NCI-H748 (cell line): Measurements from ENCODE around the gene IL12A.
A peak's percentile ranks its signal among the peaks of the same experiment; 100 is the strongest.

ENCODE experiments used
- DNase-seq: peaks from one replicate; lab custom pipeline; 2025; ENCODE audit not compliant: unreplicated experiment; lab: John Stamatoyannopoulos, UW

Gene IL12A

GRCh38 chr3:159988617-159989271, at the start of gene IL12A:
TSS of gene IL12A (plus strand) at chr3:159988835.
- DNase-seq = peak; percentile 46

DNA sequence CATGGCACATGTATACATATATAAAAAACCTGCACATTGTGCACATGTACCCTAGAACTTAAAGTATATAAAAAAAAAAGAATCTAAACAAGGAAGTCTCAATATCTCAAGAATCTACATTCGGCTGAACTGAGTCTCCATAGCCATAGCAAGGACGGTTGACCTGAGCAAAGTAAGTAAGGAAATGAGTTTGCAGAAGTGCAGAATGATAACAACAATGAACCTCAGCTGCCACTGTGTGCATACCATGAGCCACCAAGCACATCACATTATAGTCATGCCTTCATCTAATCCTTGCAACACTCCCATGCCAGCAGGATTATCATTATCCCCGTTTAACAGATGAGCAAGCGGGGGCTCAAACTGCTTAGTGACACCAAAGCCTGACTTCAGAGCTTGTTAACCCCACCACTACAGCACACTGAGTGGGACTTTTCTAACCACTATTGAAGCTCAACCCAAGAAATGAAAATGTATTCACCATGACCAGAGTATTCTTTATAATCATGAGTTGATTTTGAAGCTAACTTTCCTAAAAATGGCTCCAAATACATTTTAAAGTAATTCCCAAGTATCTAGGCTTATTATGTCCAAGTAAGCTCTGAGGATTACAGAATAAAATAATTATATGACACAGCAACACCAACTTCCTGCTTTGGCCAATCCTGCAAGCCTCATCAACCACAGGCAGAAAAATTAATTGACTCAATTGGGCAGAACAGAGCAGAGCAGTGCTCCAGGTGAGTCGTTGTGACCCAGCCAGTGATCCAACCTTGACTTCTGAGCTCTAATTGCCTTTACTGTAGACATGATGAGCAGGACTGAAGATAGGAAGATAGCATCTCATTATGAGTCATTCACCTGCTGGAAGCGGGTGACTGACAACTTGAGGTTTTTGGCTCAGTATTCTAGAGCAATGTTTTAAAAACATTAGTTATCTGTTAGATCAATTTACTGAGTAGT, 47.3 kb upstream of the IL12A start:
- DNase-seq = no peak

- DNase-seq = no peak
Observed at GRCh38 chr3:159944781-159945180, 43.9 kb upstream of the IL12A start.

DNA sequence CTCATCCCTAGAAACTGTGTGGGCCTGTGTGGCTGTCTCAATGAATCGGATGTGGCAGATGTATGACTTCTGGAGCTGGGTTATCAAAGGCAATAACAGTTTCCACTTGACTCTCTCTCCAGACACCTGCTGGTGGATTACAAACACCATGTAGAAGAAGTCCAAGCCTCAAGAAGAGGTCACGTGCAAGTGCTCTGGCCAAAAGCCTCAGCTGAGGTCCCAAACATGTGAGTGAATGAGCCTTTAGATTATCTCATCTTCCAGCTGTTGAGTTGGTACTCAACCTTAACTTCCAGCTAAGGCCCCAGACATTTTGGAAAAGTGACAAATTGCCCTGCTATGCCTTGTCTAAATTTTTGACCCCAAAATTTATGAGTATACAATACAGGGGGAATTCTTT, 42.7 kb upstream of the IL12A start:
- DNase-seq = no peak

DNA sequence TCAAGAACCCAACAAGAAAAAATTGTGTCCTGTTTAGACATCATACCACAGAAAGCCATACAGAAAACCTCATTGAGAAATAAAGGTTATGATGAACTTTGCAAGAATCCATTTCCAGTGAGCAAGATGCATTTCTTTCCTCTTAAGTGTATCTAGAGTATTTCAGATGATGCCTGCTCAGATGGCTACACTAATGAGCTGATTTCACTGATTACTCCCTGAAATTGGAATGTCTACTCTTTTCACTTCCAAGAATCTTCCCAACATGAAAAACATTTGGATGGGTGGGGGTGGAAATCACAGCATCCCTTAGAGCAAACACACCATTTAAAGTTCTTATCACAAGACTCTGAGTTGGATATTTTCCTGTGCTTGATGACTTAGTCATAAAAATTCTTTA, 41.4 kb upstream of the IL12A start:
- DNase-seq = no peak

GRCh38 chr3:159948429-159949144, 40.0 kb upstream of the IL12A start:
- DNase-seq = no peak

DNA sequence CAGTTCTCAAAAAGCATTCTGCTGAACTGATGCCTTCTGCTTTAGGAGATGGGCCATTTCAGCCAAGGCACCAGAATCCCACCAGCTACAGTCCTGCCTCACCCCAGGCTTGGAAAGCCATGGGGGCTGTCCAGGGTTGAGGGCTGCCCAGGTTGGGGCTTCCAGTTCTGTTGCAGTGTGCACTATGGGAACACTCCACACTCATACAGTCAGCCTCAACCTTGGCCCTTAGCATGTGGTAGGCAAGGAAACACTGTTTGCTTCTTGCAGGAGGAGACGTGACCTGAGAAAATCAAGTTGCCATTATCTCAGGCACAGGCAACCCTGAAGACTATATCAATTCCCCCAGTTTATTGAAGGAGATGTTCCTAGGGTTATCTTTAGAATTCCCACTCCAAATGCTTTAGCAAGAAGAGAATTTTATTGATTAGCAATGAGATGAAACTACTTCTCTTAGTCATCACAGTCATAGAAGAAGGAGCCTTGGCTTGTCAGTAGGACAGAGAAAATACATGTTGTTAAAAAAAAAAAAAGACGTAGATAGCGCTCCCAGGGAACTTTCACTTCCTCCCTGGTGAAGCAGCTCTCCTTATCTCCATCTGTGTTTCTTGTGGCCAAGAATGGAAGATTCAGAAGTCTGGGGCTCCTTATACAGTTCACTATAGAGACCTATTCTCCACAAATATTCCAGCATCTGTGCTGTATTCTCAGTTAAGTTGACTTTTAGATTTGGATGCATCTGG, 38.3 kb upstream of the IL12A start:
- DNase-seq = no peak

- no peak for DNase-seq
Observed at GRCh38 chr3:159951540-159951939, 37.1 kb upstream of the IL12A start.

GRCh38 chr3:159953325-159954085, 35.1 kb upstream of the IL12A start:
- no peak for DNase-seq

DNA sequence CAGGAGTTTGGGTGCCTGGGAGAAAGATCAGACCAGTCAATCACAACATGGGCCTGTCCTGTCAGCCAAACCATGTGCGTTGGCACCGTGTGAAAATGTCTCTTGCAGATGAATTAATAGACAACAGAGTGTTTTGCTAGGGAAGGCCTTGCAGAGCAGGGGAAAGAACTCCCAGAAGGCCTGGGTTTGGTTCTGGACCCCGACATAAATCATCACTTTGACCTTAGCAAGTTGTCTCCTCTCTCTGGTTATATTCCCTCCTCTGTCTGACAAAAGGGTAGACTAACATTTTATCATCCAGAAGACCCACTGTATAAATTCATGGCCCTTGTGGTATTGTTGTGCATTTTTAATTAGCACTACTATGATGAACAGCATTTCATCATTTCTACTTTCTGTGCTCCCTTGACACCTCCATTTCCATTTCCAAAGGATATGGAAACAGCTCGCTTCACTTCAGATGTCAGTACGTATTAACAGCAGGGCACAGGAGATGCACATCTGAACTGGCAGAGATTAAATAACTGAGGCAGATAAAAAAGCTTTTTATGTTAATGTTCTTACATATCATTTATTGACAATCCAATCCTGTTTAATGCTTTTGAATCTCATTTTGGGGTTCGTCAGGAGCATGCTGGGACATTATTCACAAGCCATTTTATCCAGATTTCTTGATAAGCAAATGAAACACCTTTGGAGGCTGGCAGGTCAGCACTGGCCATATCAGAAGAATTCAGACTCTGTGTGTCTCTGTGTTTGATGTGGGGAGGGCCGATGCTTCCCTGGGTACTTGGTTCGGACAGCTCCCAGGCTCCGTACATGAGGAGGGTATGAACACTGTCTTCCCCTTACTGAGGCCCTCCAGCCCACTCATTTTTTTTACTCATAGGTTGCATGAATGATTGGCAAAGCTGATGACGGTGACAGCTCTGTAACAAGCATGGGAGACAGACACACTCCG, 28.2 kb upstream of the IL12A start:
- no peak for DNase-seq

DNA sequence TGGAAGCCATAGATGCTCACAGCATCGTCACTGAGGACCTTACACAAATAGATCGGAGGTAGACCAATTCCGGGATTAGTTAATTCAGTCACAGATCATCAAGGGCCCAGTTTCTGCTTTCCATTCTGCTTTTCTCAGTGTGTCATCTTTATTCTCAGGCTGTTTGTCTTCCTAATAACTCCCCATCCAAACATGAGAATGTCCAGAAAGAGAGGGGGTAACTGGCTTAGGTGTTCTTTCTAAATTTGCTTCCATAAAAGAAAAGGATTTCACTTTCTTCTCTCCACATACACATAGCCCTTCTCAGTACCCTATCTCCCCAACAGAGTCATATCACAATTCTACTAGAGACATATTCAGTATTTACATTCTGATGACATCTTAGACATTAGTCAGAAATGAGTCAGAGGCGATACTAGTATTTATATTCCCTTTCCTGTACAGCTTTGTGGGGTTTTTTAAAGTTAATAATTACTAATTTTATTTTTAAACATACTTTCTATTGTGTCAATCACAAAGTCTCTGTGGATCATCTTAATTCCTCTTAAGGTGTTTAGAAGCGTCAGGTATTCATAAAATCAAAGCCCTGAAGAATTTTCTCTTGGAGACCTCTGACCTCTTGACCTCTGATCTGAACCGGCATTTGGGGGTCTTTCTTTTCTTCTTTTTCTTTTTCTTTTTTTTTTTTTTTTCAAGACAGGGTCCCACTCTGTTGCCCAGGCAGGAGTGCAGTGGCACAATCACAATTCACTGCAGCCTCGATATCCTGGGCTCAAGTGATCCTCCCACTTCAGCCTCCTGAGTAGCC, 24.3 kb upstream of the IL12A start:
- DNase-seq = no peak

GRCh38 chr3:159971311-159971710, 17.3 kb upstream of the IL12A start:
- no peak for DNase-seq

- DNase-seq = no peak
Observed at GRCh38 chr3:159977295-159977694, 11.3 kb upstream of the IL12A start.

- DNase-seq = no peak
Observed at GRCh38 chr3:159978353-159978752, 10.3 kb upstream of the IL12A start.

GRCh38 chr3:159978918-159979703, 9.5 kb upstream of the IL12A start:
- no peak for DNase-seq

- DNase-seq = no peak
Observed at GRCh38 chr3:159982442-159982974, 6.1 kb upstream of the IL12A start.

DNA sequence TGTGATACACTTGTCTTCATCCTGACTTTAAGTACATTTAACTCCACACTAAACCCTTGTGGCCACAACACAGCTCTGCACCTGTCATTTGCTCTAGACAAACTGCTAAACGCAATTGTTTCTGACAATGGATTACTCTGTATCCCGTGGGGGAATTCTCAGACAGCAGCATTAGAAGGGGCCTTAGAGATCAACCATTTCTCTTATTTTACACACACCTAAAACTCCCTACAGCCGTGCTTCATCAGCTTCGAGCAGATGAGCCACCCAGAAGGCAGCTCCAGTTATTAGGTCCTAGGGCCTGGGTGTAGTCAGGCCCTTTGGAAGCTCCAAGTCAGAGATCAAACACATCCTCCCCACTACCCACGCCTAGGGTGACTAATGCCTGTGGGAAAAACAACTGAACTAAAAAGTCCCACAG, 1.3 kb upstream of the IL12A start:
- DNase-seq = no peak
